ENCODE data around the gene PRR14L. TPM values are rescaled to one million over a fixed set of nuclear protein-coding genes. Genes with fewer than 3 reads are reported as not detected.
A peak's percentile ranks its signal among the peaks of the same experiment; 100 is the strongest.

Gene PRR14L
- total and polyA plus RNA-seq, 2 of the 13 experiments (the other 11 are each of a cell fraction or from before 2014, with no cell fraction given): 6.6 to 16.5 TPM

GRCh38 chr22:31661851-31662667, 87.9 kb downstream of the PRR14L start, which contains the start of gene PISD (continued):
- TF ChIP-seq, protein P1, sequence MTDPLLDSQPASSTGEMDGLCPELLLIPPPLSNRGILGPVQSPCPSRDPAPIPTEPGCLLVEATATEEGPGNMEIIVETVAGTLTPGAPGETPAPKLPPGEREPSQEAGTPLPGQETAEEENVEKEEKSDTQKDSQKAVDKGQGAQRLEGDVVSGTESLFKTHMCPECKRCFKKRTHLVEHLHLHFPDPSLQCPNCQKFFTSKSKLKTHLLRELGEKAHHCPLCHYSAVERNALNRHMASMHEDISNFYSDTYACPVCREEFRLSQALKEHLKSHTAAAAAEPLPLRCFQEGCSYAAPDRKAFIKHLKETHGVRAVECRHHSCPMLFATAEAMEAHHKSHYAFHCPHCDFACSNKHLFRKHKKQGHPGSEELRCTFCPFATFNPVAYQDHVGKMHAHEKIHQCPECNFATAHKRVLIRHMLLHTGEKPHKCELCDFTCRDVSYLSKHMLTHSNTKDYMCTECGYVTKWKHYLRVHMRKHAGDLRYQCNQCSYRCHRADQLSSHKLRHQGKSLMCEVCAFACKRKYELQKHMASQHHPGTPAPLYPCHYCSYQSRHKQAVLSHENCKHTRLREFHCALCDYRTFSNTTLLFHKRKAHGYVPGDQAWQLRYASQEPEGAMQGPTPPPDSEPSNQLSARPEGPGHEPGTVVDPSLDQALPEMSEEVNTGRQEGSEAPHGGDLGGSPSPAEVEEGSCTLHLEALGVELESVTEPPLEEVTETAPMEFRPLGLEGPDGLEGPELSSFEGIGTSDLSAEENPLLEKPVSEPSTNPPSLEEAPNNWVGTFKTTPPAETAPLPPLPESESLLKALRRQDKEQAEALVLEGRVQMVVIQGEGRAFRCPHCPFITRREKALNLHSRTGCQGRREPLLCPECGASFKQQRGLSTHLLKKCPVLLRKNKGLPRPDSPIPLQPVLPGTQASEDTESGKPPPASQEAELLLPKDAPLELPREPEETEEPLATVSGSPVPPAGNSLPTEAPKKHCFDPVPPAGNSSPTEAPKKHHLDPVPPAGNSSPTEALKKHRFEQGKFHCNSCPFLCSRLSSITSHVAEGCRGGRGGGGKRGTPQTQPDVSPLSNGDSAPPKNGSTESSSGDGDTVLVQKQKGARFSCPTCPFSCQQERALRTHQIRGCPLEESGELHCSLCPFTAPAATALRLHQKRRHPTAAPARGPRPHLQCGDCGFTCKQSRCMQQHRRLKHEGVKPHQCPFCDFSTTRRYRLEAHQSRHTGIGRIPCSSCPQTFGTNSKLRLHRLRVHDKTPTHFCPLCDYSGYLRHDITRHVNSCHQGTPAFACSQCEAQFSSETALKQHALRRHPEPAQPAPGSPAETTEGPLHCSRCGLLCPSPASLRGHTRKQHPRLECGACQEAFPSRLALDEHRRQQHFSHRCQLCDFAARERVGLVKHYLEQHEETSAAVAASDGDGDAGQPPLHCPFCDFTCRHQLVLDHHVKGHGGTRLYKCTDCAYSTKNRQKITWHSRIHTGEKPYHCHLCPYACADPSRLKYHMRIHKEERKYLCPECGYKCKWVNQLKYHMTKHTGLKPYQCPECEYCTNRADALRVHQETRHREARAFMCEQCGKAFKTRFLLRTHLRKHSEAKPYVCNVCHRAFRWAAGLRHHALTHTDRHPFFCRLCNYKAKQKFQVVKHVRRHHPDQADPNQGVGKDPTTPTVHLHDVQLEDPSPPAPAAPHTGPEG (CRISPR knock-in tag; IDR thresholded peaks at IDR 0.05): 0 out of 2 replicates have a peak, but pooled peaks have one; percentile 43
- TF ChIP-seq ZNF792 (CRISPR knock-in tag; IDR thresholded peaks at IDR 0.05) (0 out of 2 replicates have a peak, but pooled peaks have one; percentile 66), ZBTB1 (CRISPR knock-in tag; IDR thresholded peaks at IDR 0.05; ENCODE audit: borderline replicate concordance) (no peak), RARA (CRISPR knock-in tag; IDR thresholded peaks at IDR 0.05) (peak; percentile 41; the same call in 1 of the 2 replicates), FOXK1 (CRISPR knock-in tag; IDR thresholded peaks at IDR 0.05; ENCODE audit: borderline replicate concordance, low read depth) (peak; percentile 79; the same call in 1 of the 2 replicates), ZNF343 (CRISPR knock-in tag; IDR thresholded peaks at IDR 0.05) (no peak; the same call in 1 of the 2 replicates), ZNF354B (CRISPR knock-in tag; IDR thresholded peaks at IDR 0.05) (no peak), KLF9 (CRISPR knock-in tag; IDR thresholded peaks at IDR 0.05; ENCODE audit: low read depth) (peak; percentile 100), MEIS2 (CRISPR knock-in tag; IDR thresholded peaks at IDR 0.05) (peak; percentile 15; the same call in 1 of the 2 replicates), FOXC1 (CRISPR knock-in tag; IDR thresholded peaks at IDR 0.05; ENCODE audit: borderline replicate concordance) (peak; percentile 75; the same call in 1 of the 2 replicates), SYNCRIP (IDR thresholded peaks at IDR 0.05; ENCODE audit: insufficient read depth, low read depth, low read length) (no peak), ZNF570 (CRISPR knock-in tag; IDR thresholded peaks at IDR 0.05; ENCODE audit: borderline replicate concordance) (no peak), ZSCAN20 (CRISPR knock-in tag; IDR thresholded peaks at IDR 0.05; ENCODE audit: borderline replicate concordance) (no peak), ZNF337 (CRISPR knock-in tag; IDR thresholded peaks at IDR 0.05; ENCODE audit: borderline replicate concordance, low read depth) (0 out of 2 replicates have a peak, but pooled peaks have one; percentile 45), ERF (CRISPR knock-in tag; IDR thresholded peaks at IDR 0.05) (peak; percentile 79), ARID2 (CRISPR knock-in tag; IDR thresholded peaks at IDR 0.05; ENCODE audit: borderline replicate concordance) (no peak), DNMT3B (CRISPR knock-in tag; conservative IDR thresholded peaks at IDR 0.05) (0 out of 2 replicates have a peak, but pooled peaks have one; percentile 74), KDM1A (CRISPR knock-in tag; IDR thresholded peaks at IDR 0.05) (no peak), POLR2G (IDR thresholded peaks at IDR 0.05; ENCODE audit: low read depth, low read length) (peak; percentile 93), MTA3 (CRISPR knock-in tag; IDR thresholded peaks at IDR 0.05) (no peak), IKZF1 (IDR thresholded peaks at IDR 0.05) (no peak), ARNT (IDR thresholded peaks at IDR 0.05) (no peak), RARG (CRISPR knock-in tag; IDR thresholded peaks at IDR 0.05; ENCODE audit: low read depth) (no peak)
- TF ChIP-seq, protein P2, sequence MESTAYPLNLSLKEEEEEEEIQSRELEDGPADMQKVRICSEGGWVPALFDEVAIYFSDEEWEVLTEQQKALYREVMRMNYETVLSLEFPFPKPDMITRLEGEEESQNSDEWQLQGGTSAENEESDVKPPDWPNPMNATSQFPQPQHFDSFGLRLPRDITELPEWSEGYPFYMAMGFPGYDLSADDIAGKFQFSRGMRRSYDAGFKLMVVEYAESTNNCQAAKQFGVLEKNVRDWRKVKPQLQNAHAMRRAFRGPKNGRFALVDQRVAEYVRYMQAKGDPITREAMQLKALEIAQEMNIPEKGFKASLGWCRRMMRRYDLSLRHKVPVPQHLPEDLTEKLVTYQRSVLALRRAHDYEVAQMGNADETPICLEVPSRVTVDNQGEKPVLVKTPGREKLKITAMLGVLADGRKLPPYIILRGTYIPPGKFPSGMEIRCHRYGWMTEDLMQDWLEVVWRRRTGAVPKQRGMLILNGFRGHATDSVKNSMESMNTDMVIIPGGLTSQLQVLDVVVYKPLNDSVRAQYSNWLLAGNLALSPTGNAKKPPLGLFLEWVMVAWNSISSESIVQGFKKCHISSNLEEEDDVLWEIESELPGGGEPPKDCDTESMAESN (CRISPR knock-in tag; conservative IDR thresholded peaks at IDR 0.05): 0 out of 2 replicates have a peak, but pooled peaks have one; percentile 75

Measured in HepG2 (cell line).